Neural progenitor cell (in vitro differentiated cells): Measurements from ENCODE around the gene GJA3. TPM values are rescaled to one million over a fixed set of nuclear protein-coding genes. Genes with fewer than 3 reads are reported as not detected.

Experiments
- DNase-seq: peaks from one replicate; pipeline ENCODE4 v3.0.0-alpha.2; 2016; ENCODE audit warnings: low spot score
- H2AFZ ChIP-seq: fragments of 200-600 bp; sonication (generic); replicated peaks from 2 replicates; pipeline ENCODE4 v1.6.1; 2016; ENCODE audit warnings: antibody characterized with exemption
- H3F3A ChIP-seq: fragments of 200-600 bp; sonication (generic); 2 replicates; pipeline ENCODE4 v1.6.1; 2016; ENCODE audit warnings: antibody characterized with exemption, low read depth
- H3K27ac ChIP-seq: fragments of 200-600 bp; sonication (generic); 2 replicates; pipeline ENCODE4 v1.5.1; 2016; ENCODE audit warnings: mild to moderate bottlenecking
- H3K27me3 ChIP-seq: fragments of 200-600 bp; sonication (generic); 2 replicates; pipeline ENCODE4 v1.6.1; 2016; ENCODE audit warnings: mild to moderate bottlenecking, moderate library complexity
- H3K36me3 ChIP-seq: fragments of 200-600 bp; sonication (generic); 2 replicates; pipeline ENCODE4 v1.5.1; 2016
- H3K4me1 ChIP-seq: fragments of 200-600 bp; sonication (generic); 2 replicates; pipeline ENCODE4 v1.6.1; 2016; ENCODE audit warnings: mixed run types
- H3K4me2 ChIP-seq: fragments of 200-600 bp; sonication (generic); 2 replicates; pipeline ENCODE4 v1.6.1; 2016
- H3K4me3 ChIP-seq: fragments of 200-600 bp; sonication (generic); 2 replicates; pipeline ENCODE4 v1.5.1; 2016
- H3K79me2 ChIP-seq: fragments of 200-600 bp; sonication (generic); 2 replicates; pipeline ENCODE4 v1.6.1; 2016; ENCODE audit warnings: low read depth
- H3K9ac ChIP-seq: fragments of 200-600 bp; sonication (generic); 2 replicates; pipeline ENCODE4 v1.6.1; 2016
- H3K9me3 ChIP-seq: fragments of 200-600 bp; sonication (generic); 2 replicates; pipeline ENCODE4 v1.5.1; 2016; ENCODE audit warnings: low read depth
- H4K20me1 ChIP-seq: fragments of 200-600 bp; sonication (generic); 2 replicates; pipeline ENCODE4 v1.6.1; 2016; ENCODE audit warnings: low read depth
- H3K27ac Mint-ChIP-seq: 3 replicates; pipeline ENCODE4 v1.8.0; 2021; ENCODE audit warnings: mixed read lengths
- H3K27me3 Mint-ChIP-seq: 2 replicates; pipeline ENCODE4 v1.8.0; 2022; ENCODE audit warnings: low read depth, mild to moderate bottlenecking, inconsistent platforms, moderate library complexity, mixed read lengths; ENCODE audit not compliant: insufficient read depth
- H3K36me3 Mint-ChIP-seq: 3 replicates; pipeline ENCODE4 v1.8.0; 2021; ENCODE audit warnings: mixed read lengths
- H3K4me1 Mint-ChIP-seq: 3 replicates; pipeline ENCODE4 v1.8.0; 2021; ENCODE audit warnings: mixed read lengths
- H3K4me3 Mint-ChIP-seq: 3 replicates; pipeline ENCODE4 v1.8.0; 2021; ENCODE audit warnings: mild to moderate bottlenecking, moderate library complexity, mixed read lengths
- H3K9me3 Mint-ChIP-seq: 3 replicates; pipeline ENCODE4 v1.8.0; 2020; ENCODE audit warnings: mixed read lengths
- EZH2 ChIP-seq: fragments of 200-600 bp; sonication (generic); IDR thresholded peaks from 2 replicates; pipeline ENCODE4 v1.6.1; 2017; ENCODE audit warnings: antibody characterized with exemption, mild to moderate bottlenecking, moderate library complexity
- EZH2phosphoT487 ChIP-seq: fragments of 200-600 bp; sonication (generic); IDR thresholded peaks from 2 replicates; pipeline ENCODE4 v1.6.1; 2017; ENCODE audit warnings: antibody characterized with exemption
- total RNA-seq: library from RNA; depleted of rRNA; stranded (reverse); fragments of >200 nt; gene quantifications from 2 replicates; pipeline ENCODE4 v1.2.3, GENCODE V29; 2015; ENCODE audit warnings: low replicate concordance
- TF ChIP-seq, protein P1 (sequence below): fragments of 200-600 bp; sonication (generic); IDR thresholded peaks from 2 replicates; pipeline ENCODE4 v1.5.1; 2017; ENCODE audit warnings: antibody characterized with exemption, mild to moderate bottlenecking

The GJA3 gene
- total RNA-seq, 1 donor from 2014 or later, result 0.17 TPM

DNA sequence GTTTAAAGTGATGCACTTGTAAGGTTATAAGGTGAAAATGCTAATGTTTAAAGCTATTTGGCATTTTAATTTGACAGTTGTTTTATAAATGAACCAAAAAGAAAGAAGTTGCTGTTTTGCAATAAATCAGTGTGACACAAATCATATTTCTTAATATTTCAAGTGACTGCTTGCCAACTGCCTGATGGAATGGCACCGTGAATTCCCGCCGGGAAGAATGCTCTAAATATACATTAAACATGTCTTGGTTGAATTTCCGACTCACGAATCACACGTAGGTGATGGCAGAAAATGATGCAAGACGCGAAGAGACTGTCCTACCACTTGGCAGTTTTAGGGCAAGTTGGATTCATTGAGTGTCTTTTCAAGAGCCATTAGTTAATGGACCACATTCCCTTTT is 34.9 kb upstream of the GJA3 start:
- peaks cover 43% of the 10 kb centered on the region for H3K27me3 Mint-ChIP-seq

GRCh38 chr13:20193907-20194631 is 33.2 kb upstream of the GJA3 start:
- peaks cover 5% of the 10 kb centered on the region for H3K9me3 Mint-ChIP-seq
- TF ChIP-seq, protein P1, sequence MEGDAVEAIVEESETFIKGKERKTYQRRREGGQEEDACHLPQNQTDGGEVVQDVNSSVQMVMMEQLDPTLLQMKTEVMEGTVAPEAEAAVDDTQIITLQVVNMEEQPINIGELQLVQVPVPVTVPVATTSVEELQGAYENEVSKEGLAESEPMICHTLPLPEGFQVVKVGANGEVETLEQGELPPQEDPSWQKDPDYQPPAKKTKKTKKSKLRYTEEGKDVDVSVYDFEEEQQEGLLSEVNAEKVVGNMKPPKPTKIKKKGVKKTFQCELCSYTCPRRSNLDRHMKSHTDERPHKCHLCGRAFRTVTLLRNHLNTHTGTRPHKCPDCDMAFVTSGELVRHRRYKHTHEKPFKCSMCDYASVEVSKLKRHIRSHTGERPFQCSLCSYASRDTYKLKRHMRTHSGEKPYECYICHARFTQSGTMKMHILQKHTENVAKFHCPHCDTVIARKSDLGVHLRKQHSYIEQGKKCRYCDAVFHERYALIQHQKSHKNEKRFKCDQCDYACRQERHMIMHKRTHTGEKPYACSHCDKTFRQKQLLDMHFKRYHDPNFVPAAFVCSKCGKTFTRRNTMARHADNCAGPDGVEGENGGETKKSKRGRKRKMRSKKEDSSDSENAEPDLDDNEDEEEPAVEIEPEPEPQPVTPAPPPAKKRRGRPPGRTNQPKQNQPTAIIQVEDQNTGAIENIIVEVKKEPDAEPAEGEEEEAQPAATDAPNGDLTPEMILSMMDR, result no peak
- TF ChIP-seq EZH2phosphoT487 (no peak), EZH2 (no peak)
- Histone ChIP-seq H3F3A (peaks cover 10% of the 10 kb centered on the region), H3K9ac (no peak overlapping the region), H3K4me3 (peak overlapping the region; percentile 74), H3K27me3 (peaks cover 90% of the 10 kb centered on the region), H3K27ac (no peak overlapping the region), H3K4me2 (peak overlapping the region; percentile 98), H2AFZ (no peak overlapping the region), H3K4me1 (peaks cover 22% of the 10 kb centered on the region), H3K79me2 (no peaks in the 10 kb centered on the region), H3K36me3 (no peaks in the 10 kb centered on the region), H4K20me1 (peaks cover 14% of the 10 kb centered on the region), H3K9me3 (no peaks in the 10 kb centered on the region)
- no peak overlapping the region for H3K27ac Mint-ChIP-seq
- no peaks in the 10 kb centered on the region for H3K36me3 Mint-ChIP-seq
- H3K27me3 Mint-ChIP-seq, result peaks cover 54% of the 10 kb centered on the region
- peaks cover 17% of the 10 kb centered on the region for H3K4me1 Mint-ChIP-seq
- peak; percentile 40 for DNase-seq
- peak overlapping the region; percentile 82 for H3K4me3 Mint-ChIP-seq

More for the DNA sequence above, 34.9 kb upstream of the GJA3 start:
- DNase-seq, result no peak
- Histone ChIP-seq H3K9ac (no peak overlapping the region), H3F3A (peaks cover 10% of the 10 kb centered on the region), H3K79me2 (no peaks in the 10 kb centered on the region), H3K4me2 (no peak overlapping the region), H3K4me3 (no peak overlapping the region), H3K9me3 (no peaks in the 10 kb centered on the region), H3K27ac (no peak overlapping the region), H3K4me1 (peaks cover 22% of the 10 kb centered on the region), H3K36me3 (no peaks in the 10 kb centered on the region), H2AFZ (no peak overlapping the region), H3K27me3 (peaks cover 72% of the 10 kb centered on the region), H4K20me1 (peaks cover 14% of the 10 kb centered on the region)
- TF ChIP-seq EZH2phosphoT487, result no peak
- H3K4me1 Mint-ChIP-seq, result peaks cover 17% of the 10 kb centered on the region
- H3K27ac Mint-ChIP-seq, result no peak overlapping the region
- no peak overlapping the region for H3K4me3 Mint-ChIP-seq
- peaks cover 9% of the 10 kb centered on the region for H3K9me3 Mint-ChIP-seq
- no peaks in the 10 kb centered on the region for H3K36me3 Mint-ChIP-seq

GRCh38 chr13:20193162-20193906 is 32.5 kb upstream of the GJA3 start:
- DNase-seq, result peak; percentile 35
- Mint-ChIP-seq H3K27ac (no peak overlapping the region), H3K4me3 (peak overlapping the region; percentile 82), H3K36me3 (no peaks in the 10 kb centered on the region), H3K9me3 (peaks cover 5% of the 10 kb centered on the region), H3K27me3 (peaks cover 54% of the 10 kb centered on the region), H3K4me1 (peaks cover 17% of the 10 kb centered on the region)
- TF ChIP-seq EZH2 (peak; percentile 68), EZH2phosphoT487 (peak; percentile 35)
- TF ChIP-seq, protein P1, result peak; percentile 18
- Histone ChIP-seq H3K4me2 (peak overlapping the region; percentile 98), H3K4me1 (peaks cover 22% of the 10 kb centered on the region), H3K4me3 (peak overlapping the region; percentile 74), H3K9me3 (no peaks in the 10 kb centered on the region), H3F3A (peaks cover 10% of the 10 kb centered on the region), H4K20me1 (peaks cover 14% of the 10 kb centered on the region), H3K79me2 (no peaks in the 10 kb centered on the region), H3K27ac (no peak overlapping the region), H3K27me3 (peaks cover 97% of the 10 kb centered on the region), H2AFZ (peak overlapping the region; percentile 72), H3K9ac (no peak overlapping the region), H3K36me3 (no peaks in the 10 kb centered on the region)

GRCh38 chr13:20192836-20193161 is 31.9 kb upstream of the GJA3 start, which contains the start of gene GJB2:
TSS of gene GJB2 (minus strand) at chr13:20192938. CDS start at chr13:20189581, 3,357 bp downstream.
- H2AFZ ChIP-seq, result peak within 1 kb of the TSS; percentile 72
- H3K36me3 ChIP-seq, result no peaks in the 10 kb centered on the region
- H3K4me1 ChIP-seq, result peaks cover 22% of the 10 kb centered on the region
- peak; percentile 49 for DNase-seq
- peaks cover 5% of the 10 kb centered on the region for H3K9me3 Mint-ChIP-seq
- no peak within 1 kb of the TSS for H3K27ac Mint-ChIP-seq
- H3K4me2 ChIP-seq, result peak within 1 kb of the TSS; percentile 98
- H3K4me3 ChIP-seq, result peak within 1 kb of the TSS; percentile 74
- H3F3A ChIP-seq, result peaks cover 8% of the 10 kb centered on the region
- H3K9ac ChIP-seq, result no peak within 1 kb of the TSS
- H3K36me3 Mint-ChIP-seq, result no peaks in the 10 kb centered on the region
- peaks cover 98% of the 10 kb centered on the region for H3K27me3 ChIP-seq
- H4K20me1 ChIP-seq, result peaks cover 14% of the 10 kb centered on the region
- H3K27me3 Mint-ChIP-seq, result peaks cover 54% of the 10 kb centered on the region
- peak within 1 kb of the TSS; percentile 82 for H3K4me3 Mint-ChIP-seq
- no peaks in the 10 kb centered on the region for H3K9me3 ChIP-seq
- H3K27ac ChIP-seq, result no peak within 1 kb of the TSS
- H3K79me2 ChIP-seq, result no peaks in the 10 kb centered on the region
- peaks cover 17% of the 10 kb centered on the region for H3K4me1 Mint-ChIP-seq
- TF ChIP-seq EZH2 (peak; percentile 68), EZH2phosphoT487 (peak; percentile 65)
- TF ChIP-seq, protein P1, result no peak
